ENCODE measurements around the gene ATP10A.

The ATP10A gene

DNA sequence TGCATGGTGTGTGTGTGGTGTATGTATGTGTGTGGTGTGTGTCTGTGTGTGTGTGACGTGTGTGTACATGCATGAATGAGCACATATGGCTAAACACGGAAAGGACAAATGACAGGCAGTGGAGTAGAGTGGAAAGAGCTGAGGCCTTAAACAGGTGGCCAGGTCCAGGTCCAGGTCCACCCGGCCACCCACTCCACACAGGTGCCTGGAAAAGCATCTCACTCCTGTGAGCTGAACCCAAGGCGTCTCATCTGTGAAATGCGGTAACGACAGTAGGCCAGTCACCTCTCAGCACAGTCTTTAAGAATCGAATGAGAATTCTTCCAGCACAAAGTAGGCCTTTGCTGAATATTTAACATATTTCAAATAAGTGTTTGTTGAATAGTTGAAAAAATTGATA, 58.7 kb downstream of the ATP10A start:
- Histone ChIP-seq H3K36me3 (ENCODE audit: control insufficient read depth, insufficient read depth, low read length) (no peaks in the 10 kb centered on the region), H3K4me2 (ENCODE audit: low read length) (no peak overlapping the region), H3K4me3 (ENCODE audit: low read depth, low read length) (no peak overlapping the region), H3K27me3 (ENCODE audit: control insufficient read depth, insufficient read depth, low read length) (no peaks in the 10 kb centered on the region), H2AFZ (no peak overlapping the region), H3K9ac (no peak overlapping the region), H3K9me3 (ENCODE audit: control insufficient read depth, low read length) (no peaks in the 10 kb centered on the region), H3K79me2 (peaks cover 20% of the 10 kb centered on the region), H3K27ac (no peak overlapping the region), H3K4me1 (peaks cover 6% of the 10 kb centered on the region)
- TF ChIP-seq, protein P1, sequence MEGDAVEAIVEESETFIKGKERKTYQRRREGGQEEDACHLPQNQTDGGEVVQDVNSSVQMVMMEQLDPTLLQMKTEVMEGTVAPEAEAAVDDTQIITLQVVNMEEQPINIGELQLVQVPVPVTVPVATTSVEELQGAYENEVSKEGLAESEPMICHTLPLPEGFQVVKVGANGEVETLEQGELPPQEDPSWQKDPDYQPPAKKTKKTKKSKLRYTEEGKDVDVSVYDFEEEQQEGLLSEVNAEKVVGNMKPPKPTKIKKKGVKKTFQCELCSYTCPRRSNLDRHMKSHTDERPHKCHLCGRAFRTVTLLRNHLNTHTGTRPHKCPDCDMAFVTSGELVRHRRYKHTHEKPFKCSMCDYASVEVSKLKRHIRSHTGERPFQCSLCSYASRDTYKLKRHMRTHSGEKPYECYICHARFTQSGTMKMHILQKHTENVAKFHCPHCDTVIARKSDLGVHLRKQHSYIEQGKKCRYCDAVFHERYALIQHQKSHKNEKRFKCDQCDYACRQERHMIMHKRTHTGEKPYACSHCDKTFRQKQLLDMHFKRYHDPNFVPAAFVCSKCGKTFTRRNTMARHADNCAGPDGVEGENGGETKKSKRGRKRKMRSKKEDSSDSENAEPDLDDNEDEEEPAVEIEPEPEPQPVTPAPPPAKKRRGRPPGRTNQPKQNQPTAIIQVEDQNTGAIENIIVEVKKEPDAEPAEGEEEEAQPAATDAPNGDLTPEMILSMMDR (IDR thresholded peaks at IDR 0.05): no peak

DNA sequence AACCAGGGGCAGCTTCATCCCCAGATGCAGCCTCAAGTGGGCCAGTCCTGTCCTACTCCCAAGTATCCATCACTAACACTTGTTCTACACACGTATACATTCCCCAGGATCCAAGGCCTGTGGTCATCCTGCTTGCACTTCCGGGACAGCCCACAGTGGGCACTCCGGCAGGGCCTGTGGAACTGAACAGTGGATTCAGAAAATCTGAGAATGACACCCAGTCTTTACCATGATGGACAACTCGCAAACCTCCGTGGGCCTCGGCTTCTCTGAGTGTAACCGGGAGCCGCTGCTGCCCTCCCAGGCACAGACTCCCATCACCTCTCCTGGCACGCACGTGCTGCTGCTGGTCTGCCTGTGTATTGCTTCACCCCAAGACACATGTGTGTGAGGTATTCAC, 59.6 kb downstream of the ATP10A start:
- Histone ChIP-seq H3K9ac (no peak overlapping the region), H3K9me3 (ENCODE audit: control insufficient read depth, low read length) (no peaks in the 10 kb centered on the region), H3K36me3 (ENCODE audit: control insufficient read depth, insufficient read depth, low read length) (no peaks in the 10 kb centered on the region), H3K4me1 (peaks cover 6% of the 10 kb centered on the region), H3K4me2 (ENCODE audit: low read length) (no peak overlapping the region), H3K27ac (no peak overlapping the region), H3K79me2 (peaks cover 22% of the 10 kb centered on the region), H3K27me3 (ENCODE audit: control insufficient read depth, insufficient read depth, low read length) (no peaks in the 10 kb centered on the region), H2AFZ (no peak overlapping the region), H3K4me3 (ENCODE audit: low read depth, low read length) (no peak overlapping the region)
- TF ChIP-seq, protein P1 (IDR thresholded peaks at IDR 0.05): no peak

DNA sequence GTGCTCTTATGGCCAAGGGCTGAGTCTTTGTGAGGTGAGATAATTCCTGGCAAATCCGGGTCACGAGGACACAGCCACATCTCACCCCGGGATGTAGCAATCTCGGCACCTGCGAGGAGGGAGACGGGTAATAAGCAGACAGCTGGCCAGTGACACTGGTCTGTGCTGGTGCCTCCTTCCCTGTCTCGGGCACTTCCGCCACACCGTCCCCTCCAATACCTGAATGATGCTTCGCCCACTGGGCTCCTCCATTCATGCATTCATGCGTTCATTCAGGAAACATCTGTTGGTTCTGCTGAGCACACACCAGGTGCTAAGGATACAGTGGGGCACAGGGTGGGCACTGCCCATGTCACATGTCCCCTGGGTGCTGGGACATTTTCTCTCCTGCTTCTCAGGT, 60.1 kb downstream of the ATP10A start:
- Histone ChIP-seq H3K9ac (no peak overlapping the region), H3K4me2 (ENCODE audit: low read length) (no peak overlapping the region), H3K9me3 (ENCODE audit: control insufficient read depth, low read length) (no peaks in the 10 kb centered on the region), H3K27ac (no peak overlapping the region), H3K36me3 (ENCODE audit: control insufficient read depth, insufficient read depth, low read length) (no peaks in the 10 kb centered on the region), H3K27me3 (ENCODE audit: control insufficient read depth, insufficient read depth, low read length) (no peaks in the 10 kb centered on the region), H3K79me2 (peaks cover 23% of the 10 kb centered on the region), H3K4me1 (peaks cover 6% of the 10 kb centered on the region), H3K4me3 (ENCODE audit: low read depth, low read length) (no peak overlapping the region), H2AFZ (no peak overlapping the region)
- TF ChIP-seq, protein P1 (IDR thresholded peaks at IDR 0.05): no peak

DNA sequence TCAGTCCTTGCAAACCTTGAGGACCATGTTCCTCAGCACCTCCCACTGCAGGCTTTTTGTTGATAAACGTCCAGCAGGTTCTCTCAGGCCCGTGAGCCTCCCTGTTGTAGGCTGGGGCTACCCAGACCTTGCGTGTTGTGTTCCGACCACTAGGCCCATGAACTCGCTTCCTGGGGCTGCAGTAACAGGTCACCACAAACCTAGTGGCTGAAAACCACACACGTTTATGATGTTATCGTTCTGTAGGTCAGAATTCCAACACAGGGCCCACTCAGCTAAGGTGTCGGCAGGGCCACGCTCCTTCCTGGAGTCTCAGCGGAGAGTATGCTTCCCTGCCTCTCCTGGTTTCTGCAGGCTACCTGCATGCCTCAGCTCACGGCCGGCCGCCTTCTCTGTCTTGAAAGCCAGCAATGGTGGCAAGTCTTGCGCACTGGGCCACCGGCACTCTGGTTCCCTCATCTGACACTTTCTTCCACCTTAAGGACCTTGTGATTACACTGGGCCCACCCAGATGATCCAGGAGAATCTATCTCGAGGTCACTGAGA, 60.8 kb downstream of the ATP10A start:
- Histone ChIP-seq H3K4me2 (ENCODE audit: low read length) (no peak overlapping the region), H3K36me3 (ENCODE audit: control insufficient read depth, insufficient read depth, low read length) (no peaks in the 10 kb centered on the region), H3K9ac (no peak overlapping the region), H3K27me3 (ENCODE audit: control insufficient read depth, insufficient read depth, low read length) (no peaks in the 10 kb centered on the region), H3K9me3 (ENCODE audit: control insufficient read depth, low read length) (no peaks in the 10 kb centered on the region), H3K27ac (no peak overlapping the region), H3K4me1 (peaks cover 6% of the 10 kb centered on the region), H2AFZ (no peak overlapping the region), H3K79me2 (peaks cover 23% of the 10 kb centered on the region), H3K4me3 (ENCODE audit: low read depth, low read length) (no peak overlapping the region)
- TF ChIP-seq, protein P1 (IDR thresholded peaks at IDR 0.05): no peak

DNA sequence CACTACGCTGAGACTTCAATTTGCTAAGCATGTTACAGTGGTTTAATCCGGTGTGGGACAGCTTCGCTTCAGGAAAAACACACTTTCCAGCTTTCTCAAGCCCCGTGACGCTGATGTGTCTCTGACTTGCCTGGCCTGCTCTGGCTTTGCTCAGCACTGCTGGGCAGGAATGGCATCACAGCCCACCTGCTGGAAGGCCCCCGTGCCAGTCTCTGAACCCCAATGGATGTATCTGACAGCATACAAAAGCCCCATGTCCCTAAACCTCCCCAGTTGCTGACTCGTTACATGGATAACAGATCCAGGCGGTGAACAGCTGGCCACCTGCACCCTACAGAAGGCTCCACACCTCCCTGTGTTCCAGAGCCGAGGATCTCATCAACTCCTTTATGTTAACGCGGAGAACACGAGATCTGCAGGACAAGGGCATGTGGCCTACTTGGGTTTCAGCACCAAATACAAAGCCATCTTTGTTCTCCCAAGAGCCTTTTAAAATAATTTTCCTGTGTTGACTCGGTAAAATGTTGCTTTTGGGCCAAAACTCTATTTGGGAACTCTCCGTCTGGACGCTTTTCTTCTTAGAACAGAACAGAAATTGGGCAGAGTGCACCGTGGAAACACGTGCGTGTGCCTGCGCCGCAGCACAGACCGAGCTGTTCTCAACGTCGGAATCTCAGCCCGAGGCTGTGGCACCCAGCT, 61.4 kb downstream of the ATP10A start:
- no peak overlapping the region for H3K9ac ChIP-seq
- no peak overlapping the region for H3K4me3 ChIP-seq (ENCODE audit: low read depth, low read length)
- H3K36me3 ChIP-seq (ENCODE audit: control insufficient read depth, insufficient read depth, low read length): no peaks in the 10 kb centered on the region
- peaks cover 6% of the 10 kb centered on the region for H3K4me1 ChIP-seq
- H3K9me3 ChIP-seq (ENCODE audit: control insufficient read depth, low read length): no peaks in the 10 kb centered on the region
- peaks cover 21% of the 10 kb centered on the region for H3K79me2 ChIP-seq
- TF ChIP-seq, protein P1 (IDR thresholded peaks at IDR 0.05): no peak
- no peaks in the 10 kb centered on the region for H3K27me3 ChIP-seq (ENCODE audit: control insufficient read depth, insufficient read depth, low read length)
- H3K4me2 ChIP-seq (ENCODE audit: low read length): no peak overlapping the region
- no peak overlapping the region for H2AFZ ChIP-seq
- no peak overlapping the region for H3K27ac ChIP-seq
